Measurements from ENCODE around the gene PAX7. TPM values are rescaled to one million over a fixed set of nuclear protein-coding genes. Genes with fewer than 3 reads are reported as not detected.

PAX7 gene
- total and polyA plus RNA-seq, 2 of the 4 experiments (the other 2 are of a cell fraction) = not detected

GRCh38 chr1:18723206-18723605, 92.6 kb downstream of the PAX7 start:
- Histone ChIP-seq H3K4me2 (ENCODE audit: low read depth, low read length) (no peak overlapping the region), H2BK5ac (ENCODE audit: low read depth, low read length, poor library complexity, severe bottlenecking) (no peak overlapping the region), H3K27ac (ENCODE audit: insufficient read depth, low read length) (no peak overlapping the region), H2AK5ac (ENCODE audit: low read depth, low read length) (no peak overlapping the region), H3K9ac (ENCODE audit: low read depth, low read length) (no peak overlapping the region), H3K9me3 (ENCODE audit: control insufficient read depth, insufficient read depth, low read length) (no peaks in the 10 kb centered on the region), H3K4ac (ENCODE audit: low read depth, low read length) (no peak overlapping the region), H4K20me1 (ENCODE audit: insufficient read depth, low read length) (no peaks in the 10 kb centered on the region), H4K91ac (ENCODE audit: insufficient read depth, low read depth, low read length) (no peak overlapping the region), H3K27me3 (ENCODE audit: control insufficient read depth, insufficient read depth, low read length) (peaks cover 24% of the 10 kb centered on the region), H3K36me3 (ENCODE audit: control insufficient read depth, insufficient read depth, low read length) (no peaks in the 10 kb centered on the region), H2BK120ac (ENCODE audit: low read depth, low read length) (no peak overlapping the region), H3K4me3 (ENCODE audit: insufficient read depth, low read depth, low read length) (no peak overlapping the region), H4K5ac (ENCODE audit: low read depth, low read length) (no peak overlapping the region), H2BK20ac (ENCODE audit: low read depth, low read length) (no peak overlapping the region), H3K23ac (ENCODE audit: low read depth, low read length) (no peak overlapping the region), H2BK15ac (ENCODE audit: low read depth, low read length) (no peak overlapping the region), H3K18ac (ENCODE audit: low read depth, low read length) (no peak overlapping the region), H2AK9ac (replicated peaks; ENCODE audit: low read depth, low read length, poor library complexity) (no peak overlapping the region), H3K14ac (replicated peaks; ENCODE audit: low read depth, low read length) (no peak overlapping the region), H3K4me1 (ENCODE audit: control insufficient read depth, insufficient read depth, low read length) (no peaks in the 10 kb centered on the region), H2AFZ (replicated peaks; ENCODE audit: low read length, poor library complexity) (no peak overlapping the region), H4K8ac (ENCODE audit: low read depth in 2 of 2, low read length in 2 of 2) (no peak overlapping the region), H3K56ac (ENCODE audit: extremely low read depth, insufficient read depth, low read length) (no peak overlapping the region), H3K79me1 (ENCODE audit: low read depth in 1 of 2, low read length in 2 of 2) (no peaks in the 10 kb centered on the region), H3K9me1 (ENCODE audit: insufficient read depth, low read length) (no peaks in the 10 kb centered on the region)
- POLR2A ChIA-PET (ENCODE audit: unreplicated experiment) = no interaction called here
- 46% methylated on average over 6 of the region's 9 CpGs; no CpG with 5 or more reads in 1 of the 2 experiments for WGBS, 2 experiments (ENCODE audit: extremely low coverage in 2 of 2, insufficient read length in 1 of 2)
- ATAC-seq (ENCODE audit: low read depth) = no peak
- no TSS peak for BruUV-seq (replicated peaks)
- in situ Hi-C loops (cut with MboI; ENCODE audit: low sequenced_read_pairs) (no loop called here), intact Hi-C loops (cut with micrococcal nuclease) (no loop called here), dilution Hi-C loops (cut with HindIII; ENCODE audit: low sequenced_read_pairs, unreplicated experiment) (no loop called here)
- TF ChIP-seq POLR2A (IDR thresholded peaks at IDR 0.05; ENCODE audit: low read depth, low read length) (no peak), MXI1 (IDR thresholded peaks at IDR 0.05; ENCODE audit: borderline replicate concordance, low read depth, low read length) (no peak), RCOR1 (IDR thresholded peaks at IDR 0.05; ENCODE audit: insufficient replicate concordance, low read length) (no peak), RFX5 (IDR thresholded peaks at IDR 0.05; ENCODE audit: low read depth, low read length) (no peak), CHD1 (IDR thresholded peaks at IDR 0.05; ENCODE audit: low read depth, low read length) (no peak), NFE2L2 (IDR thresholded peaks at IDR 0.05; ENCODE audit: low read depth, low read length) (no peak)
- no peak for DNase-seq
- CTCF ChIA-PET = no interaction called here

All from IMR-90 (cell line).